Measurements from ENCODE around the gene SLC1A7.

The SLC1A7 gene

GRCh38 chr1:53057127-53057526, 85.3 kb downstream of the SLC1A7 start:
- DNase-seq, result no peak

GRCh38 chr1:53051676-53052075, 90.8 kb downstream of the SLC1A7 start:
- no peak for DNase-seq

GRCh38 chr1:53050310-53050709, 92.1 kb downstream of the SLC1A7 start:
- DNase-seq, result no peak

- DNase-seq, result no peak
Measured at GRCh38 chr1:53049574-53049967, 92.9 kb downstream of the SLC1A7 start.

GRCh38 chr1:53048960-53049573, 93.4 kb downstream of the SLC1A7 start:
- DNase-seq, result no peak

GRCh38 chr1:53047737-53048736, 94.4 kb downstream of the SLC1A7 start:
- DNase-seq, result no peak

- DNase-seq, result no peak
Measured at GRCh38 chr1:53046930-53047329, 95.5 kb downstream of the SLC1A7 start.

GRCh38 chr1:53044926-53045325, 97.5 kb downstream of the SLC1A7 start:
- no peak for DNase-seq

GRCh38 chr1:53043271-53043670, 99.2 kb downstream of the SLC1A7 start:
- DNase-seq, result no peak

- no peak for DNase-seq
Measured at GRCh38 chr1:53038566-53038965, 103.9 kb downstream of the SLC1A7 start.
